ENCODE results near the gene TIMM44.

Gene TIMM44, protein sequence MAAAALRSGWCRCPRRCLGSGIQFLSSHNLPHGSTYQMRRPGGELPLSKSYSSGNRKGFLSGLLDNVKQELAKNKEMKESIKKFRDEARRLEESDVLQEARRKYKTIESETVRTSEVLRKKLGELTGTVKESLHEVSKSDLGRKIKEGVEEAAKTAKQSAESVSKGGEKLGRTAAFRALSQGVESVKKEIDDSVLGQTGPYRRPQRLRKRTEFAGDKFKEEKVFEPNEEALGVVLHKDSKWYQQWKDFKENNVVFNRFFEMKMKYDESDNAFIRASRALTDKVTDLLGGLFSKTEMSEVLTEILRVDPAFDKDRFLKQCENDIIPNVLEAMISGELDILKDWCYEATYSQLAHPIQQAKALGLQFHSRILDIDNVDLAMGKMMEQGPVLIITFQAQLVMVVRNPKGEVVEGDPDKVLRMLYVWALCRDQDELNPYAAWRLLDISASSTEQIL

GRCh38 chr19:7943444-7944176, at the start of gene TIMM44:
Gene TIMM44 (minus strand): TSS chr19:7943666. CDS start chr19:7943651, 15 bp downstream.
- peak; percentile 100 for DNase-seq

- DNase-seq: no peak
These were observed 49.1 kb upstream of the TIMM44 start for GRCh38 chr19:7992575-7992974.

GRCh38 chr19:7989071-7989575, 45.7 kb upstream of the TIMM44 start:
- DNase-seq: no peak

DNA sequence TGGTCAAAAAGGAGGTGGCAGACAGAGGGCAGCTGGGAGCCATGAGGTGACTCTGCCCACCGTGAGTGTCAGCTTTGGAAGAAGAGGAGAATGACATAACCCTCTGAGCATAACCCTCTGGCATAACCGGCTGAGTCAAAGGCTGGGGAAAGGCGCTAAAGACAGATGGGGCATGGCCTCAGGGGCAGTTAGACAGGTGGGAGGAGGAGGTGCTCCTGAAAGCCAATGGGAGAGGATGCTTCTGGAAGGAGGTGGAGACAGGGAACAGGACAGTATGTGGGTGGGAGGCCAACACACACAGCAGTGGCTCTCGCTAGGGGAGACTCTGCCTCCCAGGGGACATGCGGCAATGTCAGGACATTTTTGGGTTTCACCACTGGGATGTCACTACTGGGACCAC, 44.8 kb upstream of the TIMM44 start:
- no peak for DNase-seq

- DNase-seq: no peak
These were observed 43.8 kb upstream of the TIMM44 start for GRCh38 chr19:7987114-7987768.

- DNase-seq: no peak
These were observed 43.1 kb upstream of the TIMM44 start for GRCh38 chr19:7986321-7987113.

- no peak for DNase-seq
These were observed 42.0 kb upstream of the TIMM44 start for GRCh38 chr19:7985481-7985911.

DNA sequence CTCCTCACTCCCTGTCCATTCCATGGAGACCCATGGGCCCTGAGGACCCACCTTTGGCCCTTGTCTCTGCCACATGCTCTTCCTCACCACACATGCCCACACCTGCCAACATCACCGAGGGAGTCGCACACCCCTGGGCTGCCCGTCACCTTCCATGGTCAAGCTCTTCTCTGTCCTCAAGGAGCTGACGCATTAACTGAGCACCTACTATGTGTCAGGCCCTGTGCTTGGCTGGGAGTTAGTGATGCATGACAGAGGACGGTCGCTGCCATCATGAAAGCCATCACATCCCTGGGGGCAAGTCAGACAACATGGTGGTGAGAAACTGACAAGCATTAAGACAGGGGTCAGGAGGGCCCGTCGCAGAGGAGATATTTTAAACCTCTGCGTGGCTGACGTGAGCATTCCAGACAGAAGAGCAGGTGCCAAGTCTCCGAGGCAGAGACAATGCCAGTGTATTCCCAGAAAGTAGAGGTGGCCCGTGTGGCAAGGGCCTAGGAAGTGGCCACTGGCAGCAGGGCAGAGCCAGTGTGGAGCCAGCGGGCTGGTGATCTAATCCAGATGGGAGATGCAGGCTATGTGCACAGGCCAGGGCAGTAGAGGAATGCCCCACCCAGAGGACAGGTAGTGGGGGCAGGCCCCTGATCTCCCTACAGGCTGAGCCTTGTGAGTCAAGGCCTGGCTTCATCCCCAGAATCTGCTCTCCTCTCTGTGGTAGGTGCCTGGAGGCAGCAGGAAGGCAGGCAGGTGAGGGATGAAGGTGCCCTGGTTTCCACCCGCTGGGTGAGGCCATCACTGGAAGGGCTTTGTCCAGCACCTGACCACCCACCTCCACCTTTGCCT, 40.8 kb upstream of the TIMM44 start:
- DNase-seq: no peak

DNA sequence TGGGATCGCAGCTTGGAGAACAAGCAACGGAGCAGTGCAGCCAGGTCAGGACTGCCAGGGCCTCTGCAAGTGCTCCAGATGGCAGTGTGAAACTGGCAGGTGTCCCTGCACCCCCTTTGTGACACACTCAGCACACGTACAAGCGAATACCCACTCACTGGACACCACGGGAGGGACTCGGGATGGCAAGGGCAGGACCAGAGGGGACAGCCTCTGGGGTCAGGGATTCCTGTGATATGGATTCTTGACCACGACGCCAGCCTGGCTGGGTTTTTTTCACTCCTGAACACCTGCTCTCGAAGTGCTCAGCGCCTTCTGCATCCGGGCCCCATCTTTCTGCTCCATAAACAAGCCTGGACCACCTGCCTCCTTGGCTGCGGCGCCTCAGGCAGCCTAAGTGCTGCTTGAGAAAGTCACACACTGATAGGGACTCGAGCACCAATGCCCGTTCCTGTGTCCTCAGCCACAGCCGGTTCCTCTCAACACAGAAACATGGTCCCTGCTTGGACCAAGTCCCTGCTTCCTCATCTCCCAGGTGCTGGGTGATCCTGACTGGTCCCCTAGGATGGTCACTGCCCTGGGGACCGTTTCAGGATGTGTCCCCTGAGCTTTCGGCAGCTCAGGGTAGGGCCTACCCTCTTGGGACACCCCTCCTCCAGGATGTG, 40.0 kb upstream of the TIMM44 start:
- no peak for DNase-seq

- DNase-seq: no peak
These were observed 39.2 kb upstream of the TIMM44 start for GRCh38 chr19:7982651-7983099.

- DNase-seq: no peak
These were observed 38.6 kb upstream of the TIMM44 start for GRCh38 chr19:7982103-7982502.

DNA sequence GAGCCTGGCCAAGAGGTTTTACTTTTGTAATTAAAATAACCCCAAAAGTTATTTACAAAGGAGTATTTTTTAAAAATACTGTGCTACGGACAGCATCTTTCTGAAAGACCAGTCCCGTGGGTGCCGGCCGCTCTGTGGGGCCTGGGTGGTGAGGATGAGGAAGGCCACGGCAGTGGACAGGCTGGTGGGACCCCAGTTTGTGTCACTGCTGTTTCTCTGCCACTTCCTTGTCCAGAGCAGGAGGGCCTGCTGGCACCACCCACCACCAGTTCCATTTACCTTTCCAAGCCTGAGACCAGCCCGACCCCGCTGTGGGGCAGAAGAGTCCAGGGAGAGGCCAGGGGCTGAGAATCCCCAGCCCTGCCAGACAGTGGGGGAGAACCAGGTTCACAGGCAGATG, 38.2 kb upstream of the TIMM44 start:
- DNase-seq: no peak

GRCh38 chr19:7981199-7981598, 37.7 kb upstream of the TIMM44 start:
- DNase-seq: no peak

DNA sequence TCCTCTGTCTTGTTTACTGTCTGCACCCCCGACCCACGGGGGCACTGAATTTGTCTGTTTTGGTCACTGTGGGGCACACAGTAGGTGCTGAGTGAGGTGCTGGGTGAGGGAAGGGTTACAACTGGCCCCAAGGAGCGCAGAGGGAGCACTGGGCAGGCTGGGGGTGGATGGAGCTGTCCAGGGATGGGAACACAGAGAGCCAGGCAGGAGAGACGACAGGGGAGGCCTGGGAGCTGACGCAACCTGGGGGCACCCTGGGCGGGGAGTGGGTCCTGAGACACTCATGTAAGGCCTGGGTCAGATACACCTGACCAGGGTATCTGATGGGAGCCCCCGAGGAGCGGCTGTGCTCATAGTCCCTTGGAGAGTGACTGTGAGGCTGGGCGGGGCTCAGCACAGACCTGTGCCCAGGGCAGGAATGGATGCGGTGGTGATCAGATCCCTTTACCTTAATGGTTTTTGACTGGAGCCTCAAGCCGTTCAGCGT, 37.2 kb upstream of the TIMM44 start:
- DNase-seq: no peak

- no peak for DNase-seq
These were observed 36.7 kb upstream of the TIMM44 start for GRCh38 chr19:7980168-7980567.

DNA sequence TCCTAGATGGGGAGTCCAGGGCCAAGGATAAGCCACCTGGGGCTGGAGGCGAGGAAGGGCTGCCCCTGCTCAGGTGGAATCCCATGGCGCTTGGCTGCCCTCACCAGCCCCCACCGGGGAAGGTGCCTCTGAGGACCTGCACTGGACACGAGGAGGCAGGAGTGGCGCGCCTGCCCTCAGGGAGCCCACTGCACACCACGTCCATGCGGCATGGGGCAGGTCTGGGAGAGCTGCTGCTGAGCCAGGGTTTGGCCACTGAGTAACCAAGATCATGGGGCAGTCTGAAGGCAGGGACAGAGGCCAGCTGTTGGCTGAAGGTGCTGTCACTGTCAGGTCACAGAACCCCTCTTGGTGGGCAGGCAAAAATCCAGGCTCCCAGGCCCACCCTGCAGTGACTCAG, 36.1 kb upstream of the TIMM44 start:
- no peak for DNase-seq

GRCh38 chr19:7979011-7979410, 35.5 kb upstream of the TIMM44 start:
- no peak for DNase-seq

DNA sequence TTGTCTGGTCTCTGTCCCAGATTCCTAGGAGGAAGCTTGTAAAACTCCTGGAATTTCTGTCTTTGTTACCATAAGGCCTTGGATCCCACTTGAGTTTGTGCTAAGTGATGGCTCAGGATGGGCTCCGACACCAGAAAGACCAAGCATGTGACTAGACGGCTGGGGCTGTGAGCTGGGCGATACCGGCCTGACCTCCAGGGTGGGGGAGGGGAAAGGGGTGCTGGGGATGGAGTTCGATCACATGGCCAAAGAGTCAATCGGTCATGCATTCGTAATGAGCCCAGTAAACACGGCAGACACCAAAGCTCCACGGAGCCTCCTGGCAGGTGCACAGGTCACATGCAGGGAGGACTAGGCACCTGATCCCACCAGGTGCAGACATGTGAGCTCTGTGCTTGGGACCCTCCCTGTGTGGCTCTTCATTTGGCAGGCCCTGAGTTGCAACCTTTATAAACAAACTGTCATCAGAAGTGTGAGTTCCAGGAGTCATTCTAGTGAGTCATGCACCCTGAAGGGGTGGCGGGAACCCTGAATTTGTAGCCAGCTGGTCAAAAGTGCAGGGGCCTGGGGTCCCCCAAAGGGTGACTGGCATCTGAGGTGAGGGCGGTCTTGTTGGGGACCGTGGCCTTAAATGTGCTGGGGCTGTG, 34.8 kb upstream of the TIMM44 start:
- no peak for DNase-seq

DNA sequence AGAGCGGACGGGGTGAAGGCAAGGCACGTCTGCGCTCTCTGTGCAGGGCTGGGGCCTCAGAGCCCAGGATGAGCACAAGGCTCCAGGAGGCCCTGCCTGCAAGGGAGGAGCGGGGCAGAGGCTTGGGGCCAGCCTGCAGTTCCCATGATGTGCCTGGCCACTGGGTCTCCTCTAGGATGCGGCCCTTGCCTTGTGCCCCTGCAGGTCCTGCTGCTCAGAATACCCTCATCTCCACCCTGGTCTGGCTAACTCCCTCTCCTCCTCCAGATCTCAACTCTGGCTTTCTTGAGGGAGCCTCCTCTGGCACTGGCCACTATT, 34.2 kb upstream of the TIMM44 start:
- no peak for DNase-seq

GRCh38 chr19:7977021-7977722, 33.7 kb upstream of the TIMM44 start:
- DNase-seq: no peak
